HepG2 (cell line): ENCODE measurements around the gene DCP2. TPM values are rescaled to one million over a fixed set of nuclear protein-coding genes. Genes with fewer than 3 reads are reported as not detected.

Source experiments
- ATAC-seq: fragments of 200-7000 bp; cut with Tn5 transposase; 3 replicates; pipeline ENCODE4 v1.9.1; 2020; ENCODE audit warnings: mild to moderate bottlenecking, moderate library complexity
- Bru-seq: library from RNA; stranded (reverse); fragments of 400-500 nt; gene quantifications from one replicate; lab custom pipeline; 2021; lab: Mats Ljungman, UMichigan
- BruChase-seq, 2 experiments: library from RNA; stranded (reverse); fragments of 400-500 nt; gene quantifications; one replicate each; lab custom pipeline; 2021; lab: Mats Ljungman, UMichigan
- BruUV-seq: library from RNA; stranded (reverse); fragments of 400-500 nt; replicated peaks from 2 replicates; lab custom pipeline; 2021; lab: Mats Ljungman, UMichigan
- CTCF ChIA-PET: fragments of 300-600 bp; formaldehyde crosslinking; extraction: SDS; loops from one replicate; lab custom pipeline; 2021; ENCODE audit warnings: low total read pairs, inconsistent platforms, low intra/inter-chr PET ratio; lab: Yijun Ruan, JAX
- POLR2A ChIA-PET: fragments of 350-600 bp; sonication (Branson Sonifier 250); formaldehyde crosslinking; loops from one replicate; lab custom pipeline; 2020; ENCODE audit warnings: antibody characterized with exemption, inconsistent platforms; lab: Yijun Ruan, JAX
- DNase-seq: peaks from one replicate; pipeline ENCODE4 v3.0.0-alpha.2; 2015; ENCODE audit warnings: low spot score
- FAIRE-seq: peaks from 3 replicates; lab custom pipeline; 2011; peaks lifted over from hg19 to GRCh38; lab: Jason Lieb, UNC
- H2AFZ ChIP-seq: one replicate; pipeline ENCODE4 v1.6.1; 2011; ENCODE audit warnings: low read length, inconsistent platforms
- H3K27ac ChIP-seq: fragments of 300-600 bp; 3 replicates; pipeline ENCODE4 v1.8.0; 2011; ENCODE audit warnings: mixed run types, mild to moderate bottlenecking, mixed read lengths, low read length, inconsistent platforms; ENCODE audit not compliant: insufficient read depth; ENCODE audit errors: extremely low read length
- H3K27me3 ChIP-seq, 2 experiments: fragments of 200-600 bp in 1 of 2; 2 replicates in 1 of 2; 3 replicates in 1 of 2; pipeline versions ENCODE4 v1.6.0 to v1.8.0; 2011; ENCODE audit warnings: low read length in 2 of 2, mild to moderate bottlenecking in 2 of 2, moderate library complexity in 2 of 2, inconsistent platforms in 1 of 2; ENCODE audit not compliant: insufficient read depth in 2 of 2, control insufficient read depth in 1 of 2
- H3K36me3 ChIP-seq, 2 experiments: fragments of 200-600 bp in 1 of 2; replicated peaks in 1 of 2; 2 replicates in 1 of 2; 3 replicates in 1 of 2; pipeline versions ENCODE4 v1.5.1 to v1.8.0; 2011; ENCODE audit warnings: low read length in 2 of 2, inconsistent platforms in 1 of 2; ENCODE audit not compliant: insufficient read depth in 2 of 2, control insufficient read depth in 1 of 2
- H3K4me1 ChIP-seq: 2 replicates; pipeline ENCODE4 v1.5.1; 2012; ENCODE audit warnings: low read length, inconsistent platforms; ENCODE audit not compliant: insufficient read depth
- H3K4me2 ChIP-seq: 2 replicates; pipeline ENCODE4 v1.6.0; 2011; ENCODE audit warnings: low read depth, low read length, inconsistent platforms
- H3K4me3 ChIP-seq, 3 experiments: fragments of 200-600 bp in 1 of 3; sonication (generic), shearing (Covaris generic) in 1 of 3; replicated peaks in 1 of 3; 2 replicates each; pipeline ENCODE4 v1.5.1; 2011 to 2016; ENCODE audit warnings: low read length in 3 of 3, inconsistent platforms in 2 of 3, low read depth in 2 of 3, mild to moderate bottlenecking in 2 of 3, control low read depth in 1 of 3, mixed read lengths in 1 of 3; ENCODE audit not compliant: insufficient read depth in 1 of 3
- H3K79me2 ChIP-seq: one replicate; pipeline ENCODE4 v1.6.1; 2011; ENCODE audit warnings: low read length, inconsistent platforms; ENCODE audit not compliant: insufficient read depth
- H3K9ac ChIP-seq: 2 replicates; pipeline ENCODE4 v1.6.0; 2011; ENCODE audit warnings: mild to moderate bottlenecking, low read depth, low read length, inconsistent platforms; ENCODE audit not compliant: insufficient read depth
- H3K9me3 ChIP-seq: 2 replicates; pipeline ENCODE4 v1.5.1; 2012; ENCODE audit warnings: mild to moderate bottlenecking, low read length
- H4K20me1 ChIP-seq: 2 replicates; pipeline ENCODE4 v1.6.0; 2011; ENCODE audit warnings: inconsistent platforms, mild to moderate bottlenecking, low read length, moderate library complexity; ENCODE audit not compliant: insufficient read depth
- ADNP ChIP-seq: sonication (generic); formaldehyde crosslinking; IDR thresholded peaks from 2 replicates; pipeline ENCODE4 v1.4.0; 2020; ENCODE audit warnings: missing genetic modification reagents
- ARNT ChIP-seq: fragments of 450-650 bp; IDR thresholded peaks from 2 replicates; pipeline ENCODE4 v1.6.1; 2017
- ARNT2 ChIP-seq: sonication (generic); formaldehyde crosslinking; IDR thresholded peaks from 2 replicates; pipeline ENCODE4 v1.8.0; 2022; ENCODE audit warnings: mild to moderate bottlenecking, low read depth, missing genetic modification reagents, moderate library complexity
- CBX1 ChIP-seq: IDR thresholded peaks from one replicate; pipeline ENCODE4 v1.6.1; 2016; ENCODE audit warnings: antibody characterized with exemption, low read depth
- CREB1 ChIP-seq, 2 experiments: fragments of 450-650 bp in 1 of 2; IDR thresholded peaks; 2 replicates each; pipeline ENCODE4 v1.6.1; 2016 to 2017; ENCODE audit warnings: control low read depth in 1 of 2, mild to moderate bottlenecking in 1 of 2, missing compliant biosample characterization in 1 of 2, missing genetic modification characterization in 1 of 2
- FOXK2 ChIP-seq: fragments of 450-650 bp; IDR thresholded peaks from 2 replicates; pipeline ENCODE4 v1.6.1; 2016
- KAT7 ChIP-seq: IDR thresholded peaks from 2 replicates; pipeline ENCODE4 v1.6.1; 2018; ENCODE audit warnings: borderline replicate concordance, missing compliant biosample characterization
- KLF6 ChIP-seq: IDR thresholded peaks from 2 replicates; pipeline ENCODE4 v1.8.0; 2016; ENCODE audit warnings: missing biosample characterization, missing genetic modification reagents
- PHF21A ChIP-seq: sonication (generic); formaldehyde crosslinking; IDR thresholded peaks from 2 replicates; pipeline ENCODE4 v1.5.0; 2020; ENCODE audit warnings: mild to moderate bottlenecking, missing genetic modification reagents
- ZNF33A ChIP-seq: sonication (generic); formaldehyde crosslinking; IDR thresholded peaks from 2 replicates; pipeline ENCODE4 v1.5.1; 2020; ENCODE audit warnings: missing genetic modification reagents, mild to moderate bottlenecking, moderate library complexity, borderline replicate concordance
- ZNF33B ChIP-seq: sonication (generic); formaldehyde crosslinking; IDR thresholded peaks from 2 replicates; pipeline ENCODE4 v1.5.1; 2020; ENCODE audit warnings: mild to moderate bottlenecking, missing genetic modification reagents
- WGBS: methylation state at CpG from one replicate; pipeline ENCODE4 v1.1.6; 2017; ENCODE audit warnings: low lambda C conversion rate; 5-methylcytosine and 5-hydroxymethylcytosine counted together
- in situ Hi-C: cut with HindIII; loops from 2 replicates; pipeline ENCODE4 v1.10.0; 2017; ENCODE audit warnings: low pct_unique_long_range_greater_than_20kb; ENCODE audit not compliant: extremely low pct_ligation_motif_present
- intact Hi-C: fragments of 100-400 bp; cut with micrococcal nuclease; formaldehyde crosslinking; loops from one replicate; pipeline ENCODE4 v1.10.0; 2022; ENCODE audit not compliant: unreplicated experiment
- long read RNA-seq, 2 experiments: library from RNA in 1 of 2; library from polyadenylated mRNA in 1 of 2; stranded (forward) in 1 of 2; unstranded in 1 of 2; transcript quantifications; one replicate each; pipeline ENCODE4 v2.0.0, GENCODE V29; 2019 to 2022
- polyA minus RNA-seq, 3 experiments: library from RNA; depleted of rRNA, polyadenylated mRNA; stranded (reverse); fragments of >200 nt; gene quantifications; 2 replicates each; pipeline ENCODE4 v1.2.3, GENCODE V29; 2011; ENCODE audit warnings: low replicate concordance in 1 of 3
- polyA plus RNA-seq, 8 experiments: library from polyadenylated mRNA; depleted of rRNA in 3 of 8; stranded (reverse) in 7 of 8; unstranded in 1 of 8; fragments of >200 nt; fragmentation: Illumina TruSeq in 4 of 8; extraction: Trizol in 4 of 8; gene quantifications; 2 replicates each; pipeline versions ENCODE4 v1.2.1 to v1.2.3, GENCODE V29; 2011 to 2016; ENCODE audit warnings: low read depth in 4 of 8, missing spikeins in 1 of 8, mixed read lengths in 1 of 8; ENCODE audit not compliant: insufficient read depth in 1 of 8
- total RNA-seq, 5 experiments: library from RNA; depleted of rRNA; stranded (reverse); fragments of >200 nt; fragmentation: Illumina TruSeq; extraction: Trizol; gene quantifications; 2 replicates each; pipeline ENCODE4 v1.2.3, GENCODE V29; 2016; ENCODE audit warnings: low read depth in 1 of 5
- TF ChIP-seq, protein P1 (sequence below): IDR thresholded peaks from 2 replicates; pipeline ENCODE4 v1.6.1; 2016; ENCODE audit warnings: missing compliant biosample characterization, missing genetic modification reagents, borderline replicate concordance
- TF ChIP-seq, protein P2 (sequence below): IDR thresholded peaks from 2 replicates; pipeline ENCODE4 v1.6.1; 2016; ENCODE audit warnings: missing biosample characterization, missing genetic modification reagents, low read depth

DCP2 gene
- total RNA-seq (2016; rRNA removed; fragmentation: Illumina TruSeq; extraction: Trizol) (63.4 and 113 TPM in 2 replicates), polyA plus RNA-seq (2011; rRNA removed) (11.3 and 16.2 TPM in 2 replicates), polyA minus RNA-seq (2011; rRNA and poly(A)+ RNA removed; ENCODE audit: low replicate concordance) (20.3 and 55.5 TPM in 2 replicates), Bru-seq, nascent RNA (percentile 91 among the genes with signal in this experiment), BruChase-seq, experiment 1, labeled RNA remaining after a 6-hour chase (percentile 92 among the genes with signal in this experiment), BruChase-seq, experiment 2, labeled RNA remaining after a 2-hour chase (percentile 93 among the genes with signal in this experiment)
- 96.6 and 97.4 TPM in 2 replicates for total RNA-seq (2016; cell fraction: cytosol; rRNA removed; fragmentation: Illumina TruSeq; extraction: Trizol; ENCODE audit: low read depth)
- 57.4 and 102 TPM in 2 replicates for total RNA-seq (2016; cell fraction: insoluble cytoplasmic fraction; rRNA removed; fragmentation: Illumina TruSeq; extraction: Trizol)
- total RNA-seq (2016; cell fraction: membrane; rRNA removed; fragmentation: Illumina TruSeq; extraction: Trizol) = 46.7 and 55.6 TPM in 2 replicates
- total RNA-seq (2016; cell fraction: nucleus; rRNA removed; fragmentation: Illumina TruSeq; extraction: Trizol) = 59.7 and 65.2 TPM in 2 replicates
- 13.0 and 14.0 TPM in 2 replicates for polyA plus RNA-seq (2011; cell fraction: cytosol; rRNA removed)
- polyA plus RNA-seq (2011; cell fraction: nucleus; rRNA removed) = 13.5 and 15.6 TPM in 2 replicates
- 15.9 and 20.6 TPM in 2 replicates for polyA plus RNA-seq (2012)
- 16.9 and 24.8 TPM in 2 replicates for polyA plus RNA-seq (2016; cell fraction: cytosol; fragmentation: Illumina TruSeq; extraction: Trizol; ENCODE audit: low read depth)
- polyA plus RNA-seq (2016; cell fraction: insoluble cytoplasmic fraction; fragmentation: Illumina TruSeq; extraction: Trizol; ENCODE audit: low read depth) = 28.8 and 30.9 TPM in 2 replicates
- polyA plus RNA-seq (2016; cell fraction: membrane; fragmentation: Illumina TruSeq; extraction: Trizol; ENCODE audit: low read depth) = 20.7 and 23.8 TPM in 2 replicates
- polyA plus RNA-seq (2016; cell fraction: nucleus; fragmentation: Illumina TruSeq; extraction: Trizol; ENCODE audit: insufficient read depth, low read depth) = 25.5 and 28.7 TPM in 2 replicates
- 15.7 and 21.4 TPM in 2 replicates for polyA minus RNA-seq (2011; cell fraction: cytosol; rRNA and poly(A)+ RNA removed)
- polyA minus RNA-seq (2011; cell fraction: nucleus; rRNA and poly(A)+ RNA removed) = 69.1 and 82.4 TPM in 2 replicates
- long read RNA-seq, experiment 1, full-length matches to known transcripts = 16 of 30 reads
- long read RNA-seq, experiment 1, partial matches to known transcripts = 6 of 30 reads
- long read RNA-seq, experiment 1, other reads (novel, unspliced or antisense) = 8 of 30 reads
- long read RNA-seq, experiment 2, full-length matches to known transcripts = 14 of 37 reads
- long read RNA-seq, experiment 2, partial matches to known transcripts = 3 of 37 reads
- long read RNA-seq, experiment 2, other reads (novel, unspliced or antisense) = 20 of 37 reads

DNA sequence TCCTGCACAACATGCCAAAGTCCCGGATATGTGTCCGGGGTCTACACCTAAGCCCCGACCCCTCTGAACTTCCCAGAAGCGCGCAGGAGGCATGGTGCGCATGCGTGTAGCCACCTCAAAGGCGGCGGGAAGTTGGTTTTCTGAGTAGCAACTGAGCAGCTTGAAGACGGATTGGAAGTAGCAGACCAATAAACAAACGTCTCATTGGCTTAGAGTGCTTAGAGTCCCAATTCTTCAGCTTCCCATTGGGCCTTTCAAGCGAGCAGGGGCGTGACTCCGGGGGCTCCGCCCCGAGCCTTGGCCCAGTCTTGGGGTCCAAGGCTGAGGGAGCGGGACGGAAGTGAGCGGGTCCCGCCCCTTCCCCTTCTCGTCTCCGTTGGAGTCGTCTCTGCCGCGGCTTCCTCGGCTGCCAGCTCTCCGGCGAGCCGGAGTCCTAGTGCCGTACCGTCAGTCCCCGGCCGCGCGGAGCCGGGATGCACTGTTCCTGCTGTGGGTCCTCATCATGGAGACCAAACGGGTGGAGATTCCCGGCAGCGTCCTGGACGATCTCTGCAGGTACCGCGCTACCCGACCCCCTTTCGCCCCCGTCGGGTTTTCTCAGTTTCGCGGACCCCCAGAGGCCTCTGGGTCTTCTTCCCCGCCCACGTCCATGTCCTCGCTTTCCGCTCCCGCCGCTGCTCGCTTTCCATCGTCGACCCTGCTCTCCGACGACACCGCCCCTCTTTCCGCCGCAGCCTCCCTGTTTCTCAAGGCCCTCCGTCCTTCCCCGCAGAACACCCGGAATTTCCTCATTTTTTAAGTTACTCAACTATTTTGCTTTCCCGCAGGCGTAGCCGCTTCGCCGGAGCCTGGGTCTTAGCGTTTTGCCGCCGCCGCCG lies at the start of gene DCP2:
Gene DCP2 (plus strand): TSS at position 367 of the 878 bp plus-strand sequence. CDS start 136 bp downstream, at position 503.
- 1% methylated on average over 41 of the region's 75 CpGs for WGBS
- peak; percentile 97 for ATAC-seq
- H3K27ac ChIP-seq = peak within 1 kb of the TSS; percentile 86
- peak within 1 kb of the TSS; percentile 8 for H2AFZ ChIP-seq
- no TSS peak for BruUV-seq
- H3K4me1 ChIP-seq = peaks cover 42% of the 10 kb centered on the region
- peak within 1 kb of the TSS; percentile 85 for H3K4me2 ChIP-seq
- intact Hi-C loops = loop anchor here (5.0 kb wide), 1 partner anchor 54 kb away; the partner anchor contains the start of gene REEP5
- H3K27me3 ChIP-seq = no peaks in the 10 kb centered on the region; a peak in 1 of 5 replicates
- POLR2A ChIA-PET = interaction anchor here (0.7 to 2.7 kb wide), 22 partner anchors 9 to 537 kb away, joined by 3 to 59 read pairs (median 4); partner anchors contain the start of genes REEP5, SRP19 and YTHDC2
- H3K4me3 ChIP-seq = peak within 1 kb of the TSS; percentile 87 to 93 (median 88)
- CTCF ChIA-PET = no interaction called here
- H3K9ac ChIP-seq = peak within 1 kb of the TSS; percentile 84
- no peaks in the 10 kb centered on the region for H3K9me3 ChIP-seq
- peak; percentile 98 for FAIRE-seq
- in situ Hi-C loops = no loop called here
- peak; percentile 99 for DNase-seq
- peaks cover 52% of the 10 kb centered on the region for H3K79me2 ChIP-seq
- peaks cover 1 to 5% of the 10 kb centered on the region in 2 experiments; a peak in 3 of 5 replicates for H3K36me3 ChIP-seq
- H4K20me1 ChIP-seq = peaks cover 15% of the 10 kb centered on the region
- TF ChIP-seq CREB1 (IDR thresholded peaks at IDR 0.05) (0 out of 2 replicates have a peak, but pooled peaks have one; percentile 39), CREB1 (CRISPR knock-in tag; IDR thresholded peaks at IDR 0.05) (no peak), ZNF33B (no peak), FOXK2 (no peak), KLF6 (no peak), KAT7 (CRISPR knock-in tag) (peak; percentile 41), ARNT2 (CRISPR knock-in tag) (peak; percentile 88), ARNT (no peak), CBX1 (peak; percentile 26), ADNP (CRISPR knock-in tag) (no peak), ZNF33A (no peak), PHF21A (CRISPR knock-in tag) (no peak; the same call in 1 of the 2 replicates)
- TF ChIP-seq, protein P1, sequence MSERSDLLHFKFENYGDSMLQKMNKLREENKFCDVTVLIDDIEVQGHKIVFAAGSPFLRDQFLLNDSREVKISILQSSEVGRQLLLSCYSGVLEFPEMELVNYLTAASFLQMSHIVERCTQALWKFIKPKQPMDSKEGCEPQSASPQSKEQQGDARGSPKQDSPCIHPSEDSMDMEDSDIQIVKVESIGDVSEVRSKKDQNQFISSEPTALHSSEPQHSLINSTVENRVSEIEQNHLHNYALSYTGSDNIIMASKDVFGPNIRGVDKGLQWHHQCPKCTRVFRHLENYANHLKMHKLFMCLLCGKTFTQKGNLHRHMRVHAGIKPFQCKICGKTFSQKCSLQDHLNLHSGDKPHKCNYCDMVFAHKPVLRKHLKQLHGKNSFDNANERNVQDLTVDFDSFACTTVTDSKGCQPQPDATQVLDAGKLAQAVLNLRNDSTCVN (CRISPR knock-in tag) = peak; percentile 34; the same call in 1 of the 2 replicates
- TF ChIP-seq, protein P2, sequence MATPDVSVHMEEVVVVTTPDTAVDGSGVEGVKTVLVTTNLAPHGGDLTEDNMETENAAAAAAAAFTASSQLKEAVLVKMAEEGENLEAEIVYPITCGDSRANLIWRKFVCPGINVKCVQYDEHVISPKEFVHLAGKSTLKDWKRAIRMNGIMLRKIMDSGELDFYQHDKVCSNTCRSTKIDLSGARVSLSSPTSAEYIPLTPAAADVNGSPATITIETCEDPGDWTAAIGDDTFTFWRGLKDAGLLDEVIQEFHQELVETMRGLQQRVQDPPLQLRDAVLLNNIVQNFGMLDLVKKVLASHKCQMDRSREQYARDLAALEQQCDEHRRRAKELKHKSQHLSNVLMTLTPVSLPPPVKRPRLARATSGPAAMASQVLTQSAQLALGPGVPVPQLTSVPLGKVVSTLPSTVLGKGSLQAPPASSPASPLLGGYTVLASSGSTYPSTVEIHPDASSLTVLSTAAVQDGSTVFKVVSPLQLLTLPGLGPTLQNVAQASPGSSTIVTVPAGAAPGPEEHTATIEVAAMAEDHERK (CRISPR knock-in tag) = no peak
